ENCODE data around the gene HK3. TPM values are rescaled to one million over a fixed set of nuclear protein-coding genes. Genes with fewer than 3 reads are reported as not detected.

Gene HK3
- polyA plus RNA-seq (ENCODE audit: insufficient read length in 4 of 4), result 1 to 10 TPM in 1 of 4 donors, under 1 TPM in 3; 0.42 to 1.3 (median 0.60) TPM

- no peak for DNase-seq (ENCODE audit: low read depth in 4 of 4, low spot score in 3 of 4)
Measured at GRCh38 chr5:176899296-176899891, at the start of gene HK3. TSS of gene HK3 (minus strand) at chr5:176899346. CDS start at chr5:176896159, 3,187 bp downstream.

- no peak for DNase-seq (ENCODE audit: low read depth in 4 of 4, low spot score in 3 of 4)
Measured at GRCh38 chr5:176948458-176948857, 49.3 kb upstream of the HK3 start.

- no peak for DNase-seq (ENCODE audit: low read depth in 4 of 4, low spot score in 3 of 4)
Measured at GRCh38 chr5:176947847-176948246, 48.7 kb upstream of the HK3 start.

GRCh38 chr5:176944268-176944667, 45.1 kb upstream of the HK3 start:
- no peak for DNase-seq (ENCODE audit: low read depth in 4 of 4, low spot score in 3 of 4)

GRCh38 chr5:176943816-176944215, 44.7 kb upstream of the HK3 start:
- DNase-seq (ENCODE audit: low read depth in 4 of 4, low spot score in 3 of 4), result no peak

- no peak for DNase-seq (ENCODE audit: low read depth in 4 of 4, low spot score in 3 of 4)
Measured at GRCh38 chr5:176941951-176942350, 42.8 kb upstream of the HK3 start.

GRCh38 chr5:176938472-176938871, 39.3 kb upstream of the HK3 start:
- no peak for DNase-seq (ENCODE audit: low read depth in 4 of 4, low spot score in 3 of 4)

GRCh38 chr5:176935017-176935416, 35.9 kb upstream of the HK3 start:
- no peak for DNase-seq (ENCODE audit: low read depth in 4 of 4, low spot score in 3 of 4)

- no peak for DNase-seq (ENCODE audit: low read depth in 4 of 4, low spot score in 3 of 4)
Measured at GRCh38 chr5:176934309-176934930, 35.3 kb upstream of the HK3 start.

- DNase-seq (ENCODE audit: low read depth in 4 of 4, low spot score in 3 of 4), result no peak
Measured at GRCh38 chr5:176929654-176930053, 30.5 kb upstream of the HK3 start.

GRCh38 chr5:176927562-176927961, 28.4 kb upstream of the HK3 start:
- DNase-seq (ENCODE audit: low read depth in 4 of 4, low spot score in 3 of 4), result no peak

GRCh38 chr5:176922817-176923216, 23.7 kb upstream of the HK3 start:
- DNase-seq (ENCODE audit: low read depth in 4 of 4, low spot score in 3 of 4), result no peak

- DNase-seq (ENCODE audit: low read depth in 4 of 4, low spot score in 3 of 4), result no peak
Measured at GRCh38 chr5:176921714-176922113, 22.6 kb upstream of the HK3 start.

GRCh38 chr5:176918613-176919012, 19.5 kb upstream of the HK3 start:
- DNase-seq (ENCODE audit: low read depth in 4 of 4, low spot score in 3 of 4), result no peak

GRCh38 chr5:176916337-176916736, 17.2 kb upstream of the HK3 start:
- DNase-seq (ENCODE audit: low read depth in 4 of 4, low spot score in 3 of 4), result no peak

- DNase-seq (ENCODE audit: low read depth in 4 of 4, low spot score in 3 of 4), result no peak
Measured at GRCh38 chr5:176915906-176916305, 16.8 kb upstream of the HK3 start.

GRCh38 chr5:176912115-176912514, 13.0 kb upstream of the HK3 start:
- no peak for DNase-seq (ENCODE audit: low read depth in 4 of 4, low spot score in 3 of 4)

GRCh38 chr5:176908675-176909368, 9.7 kb upstream of the HK3 start:
- no peak for DNase-seq (ENCODE audit: low read depth in 4 of 4, low spot score in 3 of 4)

- no peak for DNase-seq (ENCODE audit: low read depth in 4 of 4, low spot score in 3 of 4)
Measured at GRCh38 chr5:176906796-176907195, 7.7 kb upstream of the HK3 start.

- no peak for DNase-seq (ENCODE audit: low read depth in 4 of 4, low spot score in 3 of 4)
Measured at GRCh38 chr5:176906126-176906525, 7.0 kb upstream of the HK3 start.

GRCh38 chr5:176904276-176904675, 5.1 kb upstream of the HK3 start:
- no peak for DNase-seq (ENCODE audit: low read depth in 4 of 4, low spot score in 3 of 4)
